GM12872 (cell line): ENCODE measurements around the gene EVC2.

Experiments used
- CTCF ChIP-seq: IDR thresholded peaks from 3 replicates; pipeline ENCODE4 v1.5.1; 2011; ENCODE audit warnings: low read depth, mild to moderate bottlenecking, low read length, moderate library complexity; ENCODE audit not compliant: insufficient read depth

The EVC2 gene

GRCh38 chr4:5515646-5516045 is 192.7 kb downstream of the EVC2 start:
- no peak for TF ChIP-seq CTCF
